IMR-90 (cell line): ENCODE results near the gene FOXP1. TPM values are rescaled to one million over a fixed set of nuclear protein-coding genes. Genes with fewer than 3 reads are reported as not detected.

Experiments used
- ATAC-seq: fragments of 200-7000 bp; cut with Tn5 transposase; 2 replicates; pipeline ENCODE4 v1.9.1; 2020; ENCODE audit warnings: low read depth, mild to moderate bottlenecking, moderate library complexity
- BruUV-seq: library from RNA; stranded (reverse); fragments of 400-500 nt; replicated peaks from 2 replicates; lab custom pipeline; 2021; lab: Mats Ljungman, UMichigan
- CTCF ChIA-PET: fragments of 300-600 bp; formaldehyde crosslinking; extraction: SDS; loops from one replicate; lab custom pipeline; 2021; ENCODE audit warnings: antibody characterized with exemption; lab: Yijun Ruan, JAX
- POLR2A ChIA-PET: fragments of 300-600 bp; sonication (Branson Sonifier 250); formaldehyde crosslinking; loops from one replicate; lab custom pipeline; 2022; ENCODE audit warnings: antibody characterized with exemption; ENCODE audit not compliant: unreplicated experiment; lab: Charles Lee
- DNase-seq: peaks from one replicate; pipeline ENCODE4 v3.0.0; 2013
- H2AFZ ChIP-seq: replicated peaks from 2 replicates; pipeline ENCODE3; 2013; ENCODE audit warnings: low read length, mild to moderate bottlenecking; ENCODE audit not compliant: poor library complexity
- H2AK5ac ChIP-seq: 2 replicates; pipeline ENCODE4 v1.6.1; 2013; ENCODE audit warnings: low read depth, low read length, inconsistent platforms
- H2AK9ac ChIP-seq: replicated peaks from 2 replicates; pipeline ENCODE3; 2013; ENCODE audit warnings: mild to moderate bottlenecking, low read depth, low read length, moderate library complexity; ENCODE audit not compliant: poor library complexity
- H2BK120ac ChIP-seq: 2 replicates; pipeline ENCODE4 v1.6.1; 2013; ENCODE audit warnings: low read depth, low read length, inconsistent platforms
- H2BK15ac ChIP-seq: 3 replicates; pipeline ENCODE4 v1.6.1; 2013; ENCODE audit warnings: low read depth, low read length, inconsistent platforms
- H2BK20ac ChIP-seq: 2 replicates; pipeline ENCODE4 v1.6.1; 2013; ENCODE audit warnings: low read depth, mild to moderate bottlenecking, inconsistent platforms, low read length, moderate library complexity
- H2BK5ac ChIP-seq: 2 replicates; pipeline ENCODE4 v1.6.1; 2013; ENCODE audit warnings: mild to moderate bottlenecking, low read depth, low read length, inconsistent platforms; ENCODE audit not compliant: poor library complexity, severe bottlenecking
- H3K14ac ChIP-seq: replicated peaks from 2 replicates; pipeline ENCODE4 v1.6.1; 2013; ENCODE audit warnings: low read depth, low read length, inconsistent platforms
- H3K18ac ChIP-seq: 2 replicates; pipeline ENCODE4 v1.6.1; 2013; ENCODE audit warnings: low read depth, low read length, control low read depth
- H3K23ac ChIP-seq: 2 replicates; pipeline ENCODE4 v1.6.1; 2013; ENCODE audit warnings: low read depth, low read length, inconsistent platforms
- H3K27ac ChIP-seq: 2 replicates; pipeline ENCODE4 v1.5.1; 2013; ENCODE audit warnings: mild to moderate bottlenecking, control low read depth, low read length; ENCODE audit not compliant: insufficient read depth
- H3K27me3 ChIP-seq: 2 replicates; pipeline ENCODE4 v1.6.1; 2013; ENCODE audit warnings: low read length; ENCODE audit not compliant: control insufficient read depth, insufficient read depth
- H3K36me3 ChIP-seq: 2 replicates; pipeline ENCODE4 v1.6.1; 2013; ENCODE audit warnings: low read length, mixed read lengths; ENCODE audit not compliant: control insufficient read depth, insufficient read depth
- H3K4ac ChIP-seq: 2 replicates; pipeline ENCODE4 v1.6.1; 2013; ENCODE audit warnings: low read depth, low read length, inconsistent platforms
- H3K4me1 ChIP-seq: 2 replicates; pipeline ENCODE4 v1.6.1; 2013; ENCODE audit warnings: low read length, mixed read lengths; ENCODE audit not compliant: control insufficient read depth, insufficient read depth
- H3K4me2 ChIP-seq: 2 replicates; pipeline ENCODE4 v1.6.1; 2013; ENCODE audit warnings: low read depth, mild to moderate bottlenecking, control low read depth, low read length, moderate library complexity
- H3K4me3 ChIP-seq: 2 replicates; pipeline ENCODE4 v1.5.1; 2013; ENCODE audit warnings: low read depth, mild to moderate bottlenecking, control low read depth, low read length, moderate library complexity; ENCODE audit not compliant: insufficient read depth
- H3K56ac ChIP-seq: 2 replicates; pipeline ENCODE4 v1.6.1; 2013; ENCODE audit warnings: low read length, inconsistent platforms; ENCODE audit not compliant: insufficient read depth; ENCODE audit errors: extremely low read depth
- H3K79me1 ChIP-seq, 2 experiments: 2 replicates each; pipeline ENCODE4 v1.6.1; 2013; ENCODE audit warnings: low read length in 2 of 2, inconsistent platforms in 1 of 2, low read depth in 1 of 2
- H3K9ac ChIP-seq: 2 replicates; pipeline ENCODE4 v1.6.1; 2013; ENCODE audit warnings: low read depth, low read length, control low read depth
- H3K9me1 ChIP-seq: 2 replicates; pipeline ENCODE4 v1.6.1; 2013; ENCODE audit warnings: low read length, inconsistent platforms; ENCODE audit not compliant: insufficient read depth
- H3K9me3 ChIP-seq: 2 replicates; pipeline ENCODE4 v1.6.1; 2013; ENCODE audit warnings: low read length; ENCODE audit not compliant: control insufficient read depth, insufficient read depth
- H4K20me1 ChIP-seq: 2 replicates; pipeline ENCODE4 v1.6.1; 2013; ENCODE audit warnings: low read length, inconsistent platforms; ENCODE audit not compliant: insufficient read depth
- H4K5ac ChIP-seq: 2 replicates; pipeline ENCODE4 v1.6.1; 2013; ENCODE audit warnings: mild to moderate bottlenecking, low read depth, low read length, control low read depth
- H4K8ac ChIP-seq, 2 experiments: 2 replicates each; pipeline ENCODE4 v1.6.1; 2013; ENCODE audit warnings: low read depth in 2 of 2, low read length in 2 of 2, control low read depth in 1 of 2, inconsistent platforms in 1 of 2
- H4K91ac ChIP-seq: 2 replicates; pipeline ENCODE4 v1.6.1; 2013; ENCODE audit warnings: low read depth, low read length, inconsistent platforms; ENCODE audit not compliant: insufficient read depth
- RFX5 ChIP-seq: IDR thresholded peaks from 2 replicates; pipeline ENCODE4 v1.8.0; 2012; ENCODE audit warnings: low read depth, mild to moderate bottlenecking, low read length, moderate library complexity
- SMC3 ChIP-seq: fragments of 150-350 bp; IDR thresholded peaks from 2 replicates; pipeline ENCODE4 v1.6.1; 2016; ENCODE audit warnings: low read depth, mild to moderate bottlenecking, antibody characterized with exemption, low read length, moderate library complexity
- WGBS, 2 experiments: methylation state at CpG; one replicate each; pipeline versions ENCODE4 v1.1.5 to v1.1.7; 2013; ENCODE audit warnings: missing lambda C conversion rate in 2 of 2; ENCODE audit not compliant: insufficient read length in 1 of 2; ENCODE audit errors: extremely low coverage in 2 of 2; 5-methylcytosine and 5-hydroxymethylcytosine counted together
- dilution Hi-C: fragments of 300-500 bp; cut with HindIII; formaldehyde crosslinking; loops from one replicate; pipeline ENCODE4 v1.14.3; 2018; ENCODE audit warnings: low sequenced_read_pairs; ENCODE audit not compliant: unreplicated experiment
- in situ Hi-C: fragments of 300-500 bp; cut with MboI; formaldehyde crosslinking; loops from 3 replicates; pipeline ENCODE4 v1.14.3; 2019; ENCODE audit warnings: low sequenced_read_pairs, inconsistent platforms, mixed read lengths
- intact Hi-C: fragments of 100-400 bp; cut with micrococcal nuclease; formaldehyde crosslinking; loops from 2 replicates; pipeline ENCODE4 v1.10.0; 2022
- polyA plus RNA-seq, 3 experiments: library from polyadenylated mRNA; depleted of rRNA; stranded (reverse); fragments of >200 nt; gene quantifications; 2 replicates each; pipeline ENCODE4 v1.2.3, GENCODE V29; 2012; ENCODE audit warnings: low replicate concordance in 1 of 3
- total RNA-seq: library from RNA; depleted of rRNA; stranded (reverse); fragments of >200 nt; gene quantifications from 2 replicates; pipeline ENCODE4 v1.2.3, GENCODE V29; 2012

Gene FOXP1
- total and polyA plus RNA-seq, 2 of the 4 experiments (the other 2 are of a cell fraction), result 37.0 to 132 TPM

DNA sequence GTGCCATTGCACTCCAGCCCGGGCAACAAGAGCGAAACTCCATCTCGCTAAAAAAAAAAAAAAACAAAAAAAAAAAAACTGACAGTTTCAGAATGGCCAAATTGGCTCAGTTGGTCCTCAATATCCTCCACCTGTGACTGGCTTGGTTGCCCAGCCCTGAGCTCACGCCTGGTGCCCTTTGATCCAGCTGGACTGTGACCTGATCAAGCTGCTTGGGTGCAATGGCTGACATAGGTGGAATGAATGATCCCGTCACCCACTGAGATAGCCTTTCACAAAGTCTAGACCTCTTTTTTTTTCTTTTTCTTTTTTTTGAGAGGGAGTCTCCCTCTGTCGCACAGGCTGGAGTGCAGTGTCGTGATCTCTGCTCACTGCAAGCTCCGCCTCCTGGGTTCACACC, 254.6 kb downstream of the FOXP1 start:
- Histone ChIP-seq H3K36me3 (0 out of 2 replicates have a peak, but pooled peaks cover 1% of the 10 kb centered on the region), H3K4me1 (no peaks in the 10 kb centered on the region), H3K18ac (no peak overlapping the region), H4K5ac (no peak overlapping the region), H3K4ac (no peak overlapping the region), H3K4me2 (no peak overlapping the region), H4K8ac (no peak overlapping the region), H3K9me3 (no peaks in the 10 kb centered on the region), H3K27ac (no peak overlapping the region), H3K9ac (no peak overlapping the region), H2BK15ac (no peak overlapping the region), H3K9me1 (peaks cover 6% of the 10 kb centered on the region; the same call in 1 of the 2 replicates), H2AK5ac (no peak overlapping the region), H3K4me3 (no peak overlapping the region), H4K20me1 (no peaks in the 10 kb centered on the region), H3K23ac (no peak overlapping the region), H3K79me1 (peaks cover 0 to 3% of the 10 kb centered on the region in 2 experiments; a peak in 2 of 4 replicates), H2BK120ac (no peak overlapping the region), H2AK9ac (no peak overlapping the region), H2BK20ac (no peak overlapping the region), H2BK5ac (no peak overlapping the region), H2AFZ (no peak overlapping the region), H3K56ac (no peak overlapping the region), H3K14ac (no peak overlapping the region), H3K27me3 (no peaks in the 10 kb centered on the region), H4K91ac (no peak overlapping the region)
- BruUV-seq, result no TSS peak
- TF ChIP-seq SMC3 (no peak), RFX5 (no peak)
- DNase-seq (no peak), ATAC-seq (no peak)
- intact Hi-C loops, result no loop called here
- in situ Hi-C loops, result no loop called here
- dilution Hi-C loops, result no loop called here
- ChIA-PET CTCF (no interaction called here), POLR2A (no interaction called here)
- WGBS, 2 experiments, result no CpG with 5 or more reads among the region's 8 CpGs
